Renal cortical epithelial cell (primary cell): ENCODE results near the gene FEV. TPM values are rescaled to one million over a fixed set of nuclear protein-coding genes. Genes with fewer than 3 reads are reported as not detected.

ENCODE experiments used
- DNase-seq: peaks from one replicate; pipeline ENCODE4 v3.0.0-alpha.2; 2011; ENCODE audit warnings: low read depth
- total RNA-seq: library from RNA; depleted of rRNA; stranded (reverse); fragments of >200 nt; gene quantifications from 2 replicates; pipeline ENCODE4 v1.2.3, GENCODE V29; 2014

The FEV gene
- total RNA-seq, 1 donor from 2014 or later = not detected

DNA sequence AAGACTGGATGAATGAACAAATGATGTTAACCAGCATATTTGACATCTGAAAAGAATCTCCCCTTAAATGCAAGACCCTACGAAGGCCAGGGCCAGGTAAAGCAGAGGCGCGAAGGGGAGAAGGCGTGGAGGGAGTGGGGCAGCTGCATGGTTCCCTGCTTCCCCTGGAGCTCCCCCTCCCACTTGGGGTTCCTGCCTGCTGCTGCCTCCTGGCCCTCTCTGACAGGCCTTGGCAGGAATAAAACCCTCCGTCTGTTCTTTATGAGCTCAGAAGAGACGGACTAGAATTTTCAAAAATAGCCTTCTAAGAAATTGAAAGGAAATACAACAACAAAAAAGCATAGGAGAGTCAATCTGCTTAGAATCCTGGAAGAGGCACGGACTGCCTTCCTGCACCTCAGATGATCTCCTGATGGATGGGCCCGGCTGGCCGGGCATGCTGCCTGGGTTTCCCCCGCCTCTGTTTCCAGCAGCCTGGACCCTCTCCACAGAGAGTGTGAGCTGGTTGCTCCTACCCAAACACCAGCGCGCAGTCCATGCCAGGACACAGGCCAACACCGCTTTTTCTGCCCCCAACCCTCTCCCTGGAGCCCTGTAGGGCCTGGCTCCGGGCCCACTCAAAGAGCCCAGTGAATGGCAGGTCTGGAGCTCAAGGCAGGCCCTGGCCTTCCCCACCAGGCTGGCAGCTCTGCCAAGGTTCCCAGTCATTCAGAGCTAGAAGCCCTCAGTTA lies 32.4 kb upstream of the FEV start:
- DNase-seq = no peak

DNA sequence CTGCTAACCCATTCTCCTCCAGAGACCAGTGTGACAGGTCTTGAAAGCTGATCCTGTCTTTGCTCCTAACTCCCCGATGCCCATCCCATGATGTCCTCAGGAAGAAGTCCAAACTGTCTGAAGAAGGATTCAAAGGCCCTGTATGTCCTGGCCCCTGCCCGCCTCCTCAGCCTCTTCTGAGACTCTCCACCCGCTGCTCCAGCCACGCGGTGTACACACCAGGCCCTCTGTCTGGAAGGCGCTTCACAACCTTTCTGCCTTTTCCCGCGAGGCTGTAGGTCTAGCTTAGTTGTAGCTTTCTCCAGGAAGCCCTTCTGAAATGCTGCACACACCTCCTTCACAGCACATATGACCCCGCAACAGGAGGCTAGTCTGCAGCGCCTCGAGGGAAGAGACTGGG lies 31.7 kb upstream of the FEV start:
- DNase-seq = no peak

DNA sequence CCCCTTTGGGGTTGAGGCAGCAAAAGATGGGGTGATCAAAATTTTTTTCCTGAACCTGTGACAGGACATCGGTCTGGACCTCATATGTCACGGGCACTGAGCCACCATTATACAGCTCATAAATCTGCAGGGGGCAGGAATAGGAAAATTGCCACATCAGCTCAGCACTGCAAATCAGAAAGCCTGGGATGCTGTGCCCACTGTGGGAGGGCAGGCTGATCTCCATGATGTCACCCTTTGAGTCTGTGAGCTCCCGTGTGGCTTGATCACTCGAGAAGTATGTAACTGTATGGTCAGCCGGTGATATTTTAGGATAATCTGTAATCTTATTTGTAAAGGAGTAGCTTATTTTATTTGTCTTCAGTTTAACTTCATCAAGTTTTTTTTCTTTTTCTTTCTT lies 25.9 kb upstream of the FEV start:
- DNase-seq = no peak

DNA sequence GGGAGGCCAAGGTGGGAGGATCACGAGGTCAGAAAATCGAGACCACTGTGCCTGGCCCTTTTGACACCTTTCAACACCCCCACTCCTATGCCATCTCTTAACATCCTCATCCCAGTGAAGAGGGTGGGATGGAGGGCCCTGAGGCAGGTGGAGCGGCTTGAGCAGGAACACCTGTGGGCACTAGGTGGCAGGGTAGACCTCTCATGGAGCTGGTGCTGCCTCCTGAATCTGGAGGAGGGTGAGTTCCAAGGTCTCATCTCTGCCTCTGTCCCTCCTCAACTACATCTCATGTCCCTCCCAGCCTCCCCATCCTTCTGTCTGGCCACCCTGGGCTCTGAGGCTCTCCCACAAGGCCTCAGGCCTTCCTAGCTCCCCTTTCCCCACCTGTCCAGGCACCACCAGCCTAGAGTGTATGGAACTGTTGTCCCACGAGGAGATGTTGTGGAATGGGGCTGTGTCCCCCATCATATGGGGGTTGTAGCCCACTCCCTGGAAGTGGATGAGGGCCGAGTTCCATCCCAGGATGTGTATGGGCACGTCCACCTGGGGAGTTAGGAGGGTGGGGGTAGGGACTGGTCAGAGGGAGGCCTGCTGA lies 25.3 kb upstream of the FEV start:
- DNase-seq = peak; percentile 13

DNA sequence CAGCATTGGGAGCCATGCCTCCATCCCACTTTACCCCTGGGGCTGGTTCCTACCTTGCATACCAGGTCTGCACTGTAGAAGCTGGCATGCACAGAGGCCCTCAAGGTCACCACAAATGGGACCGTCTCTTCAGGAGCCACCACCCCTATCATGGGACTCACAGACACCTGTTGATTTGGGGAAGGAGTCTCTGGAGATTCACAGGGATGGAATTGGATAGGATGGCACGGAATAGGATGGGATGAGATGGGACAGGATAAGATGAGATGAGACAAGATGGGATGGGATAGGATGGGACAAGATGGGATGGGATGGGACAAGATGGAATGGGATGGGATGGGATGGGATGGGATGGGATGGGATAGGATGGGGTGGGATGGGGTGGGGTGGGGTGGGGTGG lies 24.3 kb upstream of the FEV start:
- no peak for DNase-seq

DNA sequence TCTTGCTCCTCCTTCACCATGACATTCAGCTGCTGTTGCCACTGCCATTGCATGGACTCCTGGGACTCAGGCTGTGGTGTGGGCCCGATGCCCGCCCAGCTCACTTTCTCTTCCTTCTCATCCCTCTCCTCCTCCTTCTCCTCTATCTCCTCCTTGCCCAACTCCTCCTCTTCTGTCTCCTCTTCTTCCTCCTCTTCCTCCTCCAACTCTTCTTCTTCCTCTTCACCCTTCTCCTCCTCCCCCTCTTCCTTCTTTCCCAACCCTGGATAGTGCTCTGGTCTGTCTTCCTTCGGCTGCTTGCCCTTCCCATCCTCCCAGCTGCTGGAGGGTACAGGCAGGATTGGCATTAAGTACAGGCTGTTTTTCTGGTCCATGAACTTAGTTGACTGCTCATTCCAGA lies 19.0 kb upstream of the FEV start:
- no peak for DNase-seq

DNA sequence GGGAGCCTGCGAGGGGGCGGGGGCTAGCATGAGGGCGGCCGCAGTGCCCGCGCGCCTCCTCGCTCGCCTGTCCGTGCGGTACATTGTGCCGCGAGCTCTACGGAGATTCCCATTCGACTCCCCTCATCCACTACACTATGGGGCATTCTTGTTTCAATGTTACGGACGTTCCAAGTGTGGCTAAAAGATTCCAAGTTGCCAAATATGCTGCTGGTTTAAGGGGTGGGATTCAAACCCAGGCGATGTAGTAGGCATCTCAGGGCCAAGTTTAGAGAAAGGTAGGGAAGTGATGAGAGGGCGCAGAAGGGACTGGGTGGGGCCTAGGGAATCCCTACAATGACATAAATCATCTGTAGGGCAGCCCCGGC lies 18.3 kb upstream of the FEV start:
- DNase-seq = no peak

DNA sequence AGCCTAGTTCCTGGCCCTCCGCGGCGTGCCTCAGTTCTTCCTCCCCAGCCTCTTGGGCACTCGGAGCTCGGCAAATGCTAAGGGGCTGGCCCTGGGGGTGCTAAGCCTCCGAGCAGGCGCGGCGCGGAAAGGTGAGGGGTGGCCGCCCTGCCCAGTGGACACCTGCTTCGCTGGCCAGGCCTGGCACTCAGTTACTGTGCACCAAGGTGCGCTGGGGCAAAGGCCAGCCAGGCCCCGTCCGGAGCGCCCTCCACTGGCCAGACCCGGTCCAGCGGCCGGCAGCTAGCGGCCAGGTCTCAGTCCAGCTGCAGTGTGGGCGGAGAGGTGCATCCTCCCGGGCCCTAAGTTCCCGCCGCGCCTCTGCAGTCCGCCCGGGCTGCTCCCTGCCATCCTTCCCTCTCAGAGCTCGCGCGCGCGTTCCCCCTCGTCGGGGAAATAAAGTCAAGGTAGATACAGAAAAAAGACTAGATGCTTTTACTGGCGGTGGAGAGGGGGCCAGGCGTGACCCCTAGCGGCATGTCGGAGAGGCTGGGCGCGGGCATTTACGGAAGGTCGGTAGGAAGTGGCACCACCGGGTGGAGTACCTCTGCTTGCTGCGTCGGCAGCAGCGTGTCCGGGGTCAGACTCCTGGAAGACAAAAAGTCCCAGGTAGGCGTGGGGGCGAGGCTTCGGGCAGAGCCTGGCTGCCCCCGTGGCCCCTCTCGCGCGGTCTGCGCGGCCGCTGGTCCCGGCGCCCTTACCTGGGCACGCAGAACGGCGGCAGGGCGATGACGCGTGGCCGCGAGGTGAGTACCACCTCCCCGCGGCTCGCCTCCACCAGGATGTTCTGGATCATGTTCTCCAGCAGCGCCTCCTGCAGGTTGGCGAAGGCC lies 17.6 kb upstream of the FEV start:
- DNase-seq = no peak

DNA sequence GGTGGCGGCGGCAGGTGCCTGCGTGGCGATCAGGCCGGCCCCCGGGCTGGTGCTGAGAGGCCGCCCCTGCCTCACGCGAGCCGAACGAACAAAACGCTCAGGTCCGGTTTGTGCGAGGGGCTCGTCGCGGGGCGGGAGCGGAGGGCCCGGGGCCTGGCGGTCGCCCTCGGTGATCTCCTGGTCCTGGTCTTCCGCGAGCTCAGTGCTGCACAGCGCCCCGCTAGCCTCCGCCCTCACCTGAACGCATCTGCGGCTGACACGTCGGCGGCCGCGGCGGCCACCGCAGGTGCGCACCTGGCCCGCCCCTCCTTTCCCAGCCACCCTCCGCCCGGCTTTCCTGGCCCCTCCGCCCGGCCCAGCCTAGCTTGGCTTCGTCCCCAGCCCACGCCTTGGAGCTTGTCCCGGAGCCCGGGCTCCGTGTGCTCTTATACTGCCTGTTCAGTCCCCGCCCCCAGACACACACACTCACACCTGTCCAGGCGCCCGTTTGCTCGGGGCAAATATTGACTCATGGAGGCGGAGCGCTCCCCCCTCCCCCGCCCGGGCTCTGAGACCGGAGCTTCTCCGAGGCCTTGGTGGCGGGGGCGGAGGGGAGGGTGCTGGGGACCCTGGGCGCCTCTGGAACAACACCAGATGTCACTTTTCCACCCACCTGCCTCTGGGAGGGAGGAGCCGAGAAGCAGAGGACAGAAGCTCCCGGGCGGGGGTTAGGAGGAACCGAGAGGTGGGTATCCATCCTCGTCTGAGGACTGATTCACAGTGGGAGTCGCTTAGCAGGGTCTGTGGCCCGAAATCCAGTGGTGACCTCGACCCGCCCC lies 16.8 kb upstream of the FEV start:
- no peak for DNase-seq

DNA sequence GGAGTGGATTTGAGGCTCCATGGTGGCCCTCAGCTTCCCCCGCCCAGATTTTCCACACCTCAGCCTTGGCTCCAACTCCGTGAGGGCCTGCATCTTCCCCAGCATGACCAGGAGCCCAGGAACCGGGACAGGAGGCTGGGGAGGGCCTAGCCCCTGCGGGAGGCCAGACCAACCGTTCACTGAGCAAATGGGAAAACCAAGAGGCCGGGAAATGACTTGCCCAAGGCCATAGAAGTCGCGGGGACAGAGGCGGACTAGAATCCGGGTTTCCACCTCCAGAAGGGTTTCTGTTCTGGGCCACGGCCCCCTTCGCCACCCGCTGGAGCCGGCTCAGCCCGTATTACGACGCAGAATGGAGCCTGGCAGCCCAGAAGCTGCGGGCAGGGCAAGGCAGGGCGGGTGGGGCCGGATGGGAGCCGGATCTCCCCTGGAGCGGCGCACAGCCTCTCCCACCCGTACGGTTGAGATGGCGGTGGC lies 16.2 kb upstream of the FEV start:
- no peak for DNase-seq

DNA sequence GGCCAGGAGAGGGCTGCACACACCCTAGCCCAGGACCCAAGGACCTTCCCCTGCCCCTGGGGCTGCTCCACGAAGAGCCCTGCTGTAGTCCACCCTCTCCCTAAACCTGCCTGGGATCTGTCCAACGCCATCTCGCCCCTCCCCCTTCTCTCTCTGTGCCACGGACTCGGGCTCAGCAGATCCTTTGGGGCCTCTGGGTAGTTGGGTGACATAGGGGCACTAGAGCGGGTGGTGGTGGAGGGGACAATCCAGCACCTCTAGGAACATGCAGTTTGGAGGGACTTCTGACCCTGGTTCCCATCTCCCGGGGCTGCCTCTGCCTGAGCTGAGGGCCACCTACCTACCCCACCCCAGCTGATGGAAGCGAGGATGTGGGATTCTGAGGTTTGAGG lies 15.6 kb upstream of the FEV start:
- no peak for DNase-seq

DNA sequence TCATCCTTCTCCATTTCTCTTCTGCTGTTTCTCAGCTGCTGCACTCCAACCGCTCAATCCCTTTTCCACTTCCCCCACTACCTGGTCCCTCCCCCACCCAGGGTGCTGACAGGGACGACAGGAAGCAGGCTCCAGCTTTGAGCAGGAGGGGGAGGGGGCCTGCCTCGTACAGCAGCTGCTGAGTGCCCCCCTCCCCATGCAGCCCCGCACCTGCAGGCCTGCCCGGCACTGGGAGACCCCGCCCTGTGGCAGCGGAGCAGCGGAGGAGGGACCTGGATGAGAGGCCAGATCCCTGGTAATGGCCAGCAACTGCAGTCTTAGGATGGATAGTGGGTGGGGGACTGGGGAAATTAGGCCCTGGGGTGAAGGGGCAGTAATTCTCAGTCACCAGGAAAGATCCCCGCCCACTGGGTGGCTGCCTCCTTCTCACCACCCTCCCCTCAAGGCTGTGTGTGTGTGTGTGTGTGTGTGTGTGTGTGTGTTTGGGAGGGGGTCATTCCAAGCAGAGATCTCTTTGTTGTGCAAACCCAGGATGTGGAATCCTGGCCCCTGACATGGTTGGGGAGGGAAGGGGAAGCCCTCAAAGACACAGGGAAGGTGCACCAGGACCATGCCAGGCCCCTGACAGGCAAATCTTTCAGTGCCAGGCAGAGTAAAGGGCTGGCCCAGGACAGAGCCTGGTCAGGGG lies 15.0 kb upstream of the FEV start:
- no peak for DNase-seq

DNA sequence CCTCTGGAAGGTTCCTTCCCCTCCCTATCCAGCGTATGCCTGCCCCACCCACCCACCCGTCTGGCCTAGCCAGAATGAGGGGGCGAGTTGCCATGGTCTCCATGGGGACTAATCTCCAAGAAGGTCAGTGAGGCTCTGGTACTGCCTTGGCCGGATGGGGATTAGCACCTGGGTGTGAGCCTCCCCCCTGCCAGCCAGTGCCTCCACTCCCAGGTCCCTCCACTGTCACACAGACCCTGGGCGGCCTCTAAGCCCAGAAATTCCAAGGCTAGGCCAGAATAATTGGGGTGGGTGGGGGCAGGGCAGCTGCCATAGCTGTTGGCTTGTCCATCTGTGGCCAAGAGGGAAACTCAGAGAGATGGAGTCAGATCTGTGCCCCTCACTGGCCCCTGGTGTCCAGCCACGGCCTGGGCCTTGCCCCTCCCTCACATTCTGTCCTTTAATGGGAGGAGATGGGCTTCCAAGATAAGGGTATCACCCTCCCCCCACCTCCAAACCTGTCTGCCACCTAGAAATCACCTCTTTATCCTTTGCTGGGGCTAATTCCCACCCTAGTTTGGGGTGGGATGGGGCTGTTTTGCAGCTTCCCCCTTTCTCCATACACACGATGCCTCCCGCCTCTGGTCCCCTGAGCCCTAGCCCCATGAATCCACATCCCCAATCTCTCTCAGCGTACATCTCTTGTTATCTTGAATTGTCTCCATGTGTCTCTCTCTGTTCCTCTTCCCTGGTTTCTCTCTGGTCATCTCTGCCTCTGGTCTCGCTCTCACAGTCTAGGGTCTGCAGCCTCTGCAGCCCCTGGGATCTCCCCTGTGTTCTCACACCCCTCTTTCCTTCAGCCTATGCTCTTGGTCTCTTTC lies 14.3 kb upstream of the FEV start:
- no peak for DNase-seq

DNA sequence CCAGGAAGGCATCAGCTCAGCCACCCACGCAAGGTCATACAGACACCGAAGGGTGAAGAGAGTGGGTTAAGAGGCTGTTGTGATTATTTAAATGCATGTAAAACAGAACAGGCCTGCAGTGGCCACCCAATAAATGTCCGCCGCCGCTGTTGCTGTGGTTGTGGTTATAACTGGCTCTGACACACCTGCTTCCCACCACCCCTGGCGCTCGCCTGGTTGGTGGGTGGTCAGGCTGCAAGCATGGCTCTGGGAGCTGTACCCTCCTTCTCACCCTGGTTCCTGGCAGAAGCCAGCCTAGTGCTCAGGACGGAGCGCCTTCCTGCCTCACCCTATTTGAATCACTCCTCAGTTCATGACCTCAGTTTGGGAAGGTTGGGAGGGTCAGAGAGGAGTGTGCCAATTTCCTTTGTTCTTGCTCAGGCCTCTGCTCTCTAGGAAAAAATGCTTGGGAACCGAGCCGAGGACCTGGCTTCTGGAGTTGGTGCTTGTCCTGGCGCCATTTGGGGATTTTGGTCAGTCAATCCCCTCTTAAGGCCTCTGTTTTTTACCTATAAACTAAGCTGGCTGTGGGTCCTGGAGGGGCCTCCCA lies 13.5 kb upstream of the FEV start:
- DNase-seq = no peak

DNA sequence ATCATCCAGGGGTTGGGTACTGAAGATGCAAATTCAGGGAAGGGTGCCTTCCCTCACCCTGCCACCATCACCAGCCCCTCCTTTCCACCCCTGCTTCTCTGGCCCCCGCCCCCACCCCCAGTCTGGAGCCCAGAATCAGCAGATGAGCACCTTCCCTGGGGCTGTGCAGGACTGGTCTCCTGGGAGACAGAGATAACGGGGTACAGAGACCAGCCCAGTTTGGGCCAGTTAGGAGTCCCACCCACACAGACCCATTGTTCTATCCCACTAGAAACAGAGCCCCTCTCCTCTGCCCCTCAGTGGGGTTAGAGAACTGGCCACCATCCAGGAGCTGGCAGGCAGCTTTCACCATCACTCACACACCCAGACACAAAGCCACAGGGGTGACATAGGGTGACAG lies 12.7 kb upstream of the FEV start:
- DNase-seq = no peak

DNA sequence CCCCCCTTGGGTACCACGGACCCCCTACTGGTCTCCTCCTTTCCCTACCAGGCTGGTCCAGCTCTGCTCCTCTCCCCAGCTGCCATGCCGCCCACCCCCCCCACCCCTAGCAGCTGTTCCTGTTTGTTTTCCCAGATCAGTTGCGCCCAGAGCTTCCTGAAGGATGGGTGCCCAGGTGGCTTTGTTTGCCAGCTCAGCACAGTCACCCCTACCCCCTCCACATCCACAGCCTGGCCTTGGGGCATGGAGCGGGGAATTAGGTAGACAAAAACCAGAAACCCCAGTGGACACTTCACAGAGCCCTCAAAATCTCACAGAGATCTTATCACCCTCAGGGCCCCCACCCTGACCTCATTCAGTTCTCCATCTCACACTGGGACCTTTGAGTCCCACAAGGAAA lies 12.0 kb upstream of the FEV start:
- DNase-seq = no peak

DNA sequence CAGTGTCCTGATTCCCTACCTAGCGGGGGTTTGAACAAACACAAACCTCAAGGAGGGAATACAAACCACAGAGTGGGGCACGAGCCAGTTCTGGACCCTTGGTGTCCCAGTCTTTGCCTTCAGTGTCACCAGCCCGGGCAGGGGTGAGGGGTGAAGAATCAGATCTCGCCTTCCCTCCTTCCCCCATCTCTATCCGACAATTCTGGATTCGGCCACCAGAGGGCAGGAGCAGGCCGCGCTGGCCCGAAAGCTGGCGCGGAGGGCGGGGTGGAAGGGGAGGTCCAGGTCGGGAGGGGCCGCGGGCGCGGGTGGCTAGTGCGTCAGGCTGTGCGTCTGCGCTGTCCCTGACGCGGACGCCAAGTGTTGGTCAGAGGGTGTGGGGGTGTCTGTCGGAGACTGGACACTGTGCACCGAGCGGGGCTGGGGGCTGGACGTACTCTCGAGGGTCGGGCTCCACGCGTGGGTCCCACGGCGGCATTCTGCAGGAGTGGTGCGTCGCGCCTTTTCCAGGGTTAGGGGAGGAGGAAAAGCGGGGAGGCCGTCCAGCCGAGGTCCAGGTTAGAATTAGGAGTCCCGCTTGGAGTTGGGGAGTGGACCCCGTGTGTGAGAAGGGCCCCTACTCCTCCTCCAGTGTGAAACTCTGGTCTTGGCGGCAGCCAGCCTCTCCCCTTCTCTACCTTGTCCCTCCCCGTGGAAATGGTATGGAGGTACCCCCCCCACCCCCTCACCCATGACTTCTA lies 11.2 kb upstream of the FEV start:
- DNase-seq = peak; percentile 24

DNA sequence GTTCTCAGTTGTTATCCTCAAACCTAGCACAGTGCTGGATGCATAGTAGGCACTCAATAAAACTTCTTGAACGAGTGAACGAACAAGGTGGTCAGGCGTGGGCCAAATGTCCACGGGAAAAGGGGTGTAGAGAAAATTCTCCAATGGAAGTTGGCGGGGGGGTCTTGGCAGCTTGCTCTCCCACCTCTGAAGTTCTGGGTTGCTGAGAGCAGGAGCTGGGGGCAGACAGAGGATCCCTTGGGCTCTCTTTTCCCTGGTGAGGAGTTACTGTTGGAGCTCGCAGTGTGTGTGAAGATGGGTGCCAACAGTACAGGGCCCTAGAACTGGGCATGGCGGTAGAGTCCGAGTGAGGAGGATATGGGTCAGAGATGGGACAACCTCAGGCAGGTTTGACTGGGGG lies 10.6 kb upstream of the FEV start:
- no peak for DNase-seq
